Gastrocnemius medialis (tissue), 4 donors: Measurements from ENCODE around the gene GRIN2A. TPM values are rescaled to one million over a fixed set of nuclear protein-coding genes. Genes with fewer than 3 reads are reported as not detected.

Experiments used
- ATAC-seq, 2 donors: fragments of 150-250 bp; one replicate each; pipeline ENCODE4 v1.9.1; 2016
- DNase-seq, 2 donors: peaks; one replicate each; pipeline ENCODE4 v3.0.0-alpha.2; 2019
- H3K27ac ChIP-seq, 4 donors: fragments of 200-600 bp; sonication (generic); 1 replicate in 1 of 4; 2 replicates in 3 of 4; pipeline ENCODE4 v1.5.1; 2016 to 2018; ENCODE audit warnings: mild to moderate bottlenecking in 2 of 4, moderate library complexity in 1 of 4
- H3K27me3 ChIP-seq, 3 donors: fragments of 200-600 bp; sonication (generic) in 2 of 3; 1 replicate in 1 of 3; 2 replicates in 2 of 3; pipeline versions ENCODE4 v1.5.1 to v1.6.0; 2016 to 2019; ENCODE audit warnings: mild to moderate bottlenecking in 1 of 3, moderate library complexity in 1 of 3
- H3K36me3 ChIP-seq, 2 donors: fragments of 200-600 bp; sonication (generic) in 1 of 2; one replicate each; pipeline ENCODE4 v1.5.1; 2017 to 2018
- H3K4me1 ChIP-seq, 2 donors: fragments of 200-600 bp; sonication (generic) in 1 of 2; one replicate each; pipeline ENCODE4 v1.5.1; 2016 to 2017; ENCODE audit warnings: mild to moderate bottlenecking in 2 of 2
- H3K4me3 ChIP-seq, 4 donors: fragments of 200-600 bp; sonication (generic) in 3 of 4; 1 replicate in 1 of 4; 2 replicates in 3 of 4; pipeline ENCODE4 v1.5.1; 2016 to 2019; ENCODE audit warnings: mild to moderate bottlenecking in 2 of 4
- H3K9me3 ChIP-seq, 3 donors: fragments of 200-600 bp; sonication (generic) in 2 of 3; 1 replicate in 1 of 3; 2 replicates in 2 of 3; pipeline ENCODE4 v1.5.1; 2016 to 2019
- CTCF ChIP-seq, 5 experiments: fragments of 450-650 bp in 3 of 5; fragments of 200-600 bp in 2 of 5; sonication (generic) in 2 of 5; IDR thresholded peaks in 4 of 5; conservative IDR thresholded peaks in 1 of 5; 1 replicate in 4 of 5; 2 replicates in 1 of 5; pipeline ENCODE4 v1.5.1; 2016 to 2019; ENCODE audit warnings: antibody characterized with exemption in 5 of 5, mild to moderate bottlenecking in 3 of 5, moderate library complexity in 3 of 5
- POLR2A ChIP-seq, 2 donors: fragments of 450-650 bp; IDR thresholded peaks; one replicate each; pipeline ENCODE4 v1.6.1; 2017; ENCODE audit warnings: antibody characterized with exemption in 2 of 2, mild to moderate bottlenecking in 2 of 2, moderate library complexity in 2 of 2
- in situ Hi-C, 4 donors: fragments of 200-750 bp; cut with MboI; loops; one replicate each; pipeline versions ENCODE4 v1.15.0 to v1.8.0; 2017; ENCODE audit warnings: low sequenced_read_pairs in 4 of 4
- intact Hi-C: fragments of 100-400 bp; cut with DNase I; formaldehyde crosslinking; loops from one replicate; pipeline ENCODE4 v1.15.1; 2023; ENCODE audit warnings: low total_unique reads
- total RNA-seq, 4 donors: library from RNA; depleted of rRNA; stranded (reverse); fragments of >200 nt; gene quantifications; one replicate each; pipeline versions ENCODE4 v1.1.0 to v1.2.3, GENCODE V29; 2016

Gene GRIN2A
- total RNA-seq, 4 donors from 2014 or later, result 0.13 to 0.87 TPM; not detected in 2

- no peaks in the 10 kb centered on the region for H3K36me3 ChIP-seq
- ATAC-seq, result no peak
- no peak overlapping the region for H3K4me3 ChIP-seq
- no peak for DNase-seq
- no peak for TF ChIP-seq POLR2A (IDR thresholded peaks at IDR 0.05)
- TF ChIP-seq CTCF (IDR thresholded peaks at IDR 0.05 in 4 of 5, conservative IDR thresholded peaks at IDR 0.05 in 1 of 5), result no peak
- H3K9me3 ChIP-seq, result no peaks in the 10 kb centered on the region
- H3K27ac ChIP-seq, result no peak overlapping the region
- no peaks in the 10 kb centered on the region for H3K27me3 ChIP-seq
- no peaks in the 10 kb centered on the region for H3K4me1 ChIP-seq
- intact Hi-C loops, result no loop called here
- in situ Hi-C loops, result no loop called here
Observed at GRCh38 chr16:9757687-9758086, 424.5 kb downstream of the GRIN2A start.

DNA sequence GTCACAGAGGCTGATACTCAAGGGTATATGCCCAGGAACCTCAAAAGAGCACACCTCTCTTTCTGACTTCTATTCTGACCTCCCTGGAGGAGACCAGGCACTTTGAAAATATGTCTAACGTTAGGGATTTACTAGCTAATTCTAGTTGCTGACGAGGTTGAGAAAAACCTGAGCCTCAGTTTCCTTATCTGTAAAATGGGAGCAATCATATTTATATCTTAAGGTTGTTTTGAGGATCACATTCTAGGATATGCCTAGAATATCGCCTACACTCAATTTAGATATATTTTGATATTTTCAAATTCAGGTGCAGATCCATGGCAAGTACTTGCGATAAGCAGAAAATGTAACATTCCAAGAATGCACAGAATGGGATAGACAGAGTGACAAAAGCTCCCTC lies 425.8 kb downstream of the GRIN2A start:
- Histone ChIP-seq H3K4me3 (no peak overlapping the region), H3K27ac (no peak overlapping the region), H3K27me3 (no peaks in the 10 kb centered on the region), H3K36me3 (no peaks in the 10 kb centered on the region), H3K4me1 (no peaks in the 10 kb centered on the region), H3K9me3 (no peaks in the 10 kb centered on the region)
- intact Hi-C loops (no loop called here), in situ Hi-C loops (no loop called here)
- DNase-seq (no peak), ATAC-seq (no peak)
- TF ChIP-seq CTCF (IDR thresholded peaks at IDR 0.05 in 4 of 5, conservative IDR thresholded peaks at IDR 0.05 in 1 of 5) (no peak), POLR2A (IDR thresholded peaks at IDR 0.05) (no peak)

DNA sequence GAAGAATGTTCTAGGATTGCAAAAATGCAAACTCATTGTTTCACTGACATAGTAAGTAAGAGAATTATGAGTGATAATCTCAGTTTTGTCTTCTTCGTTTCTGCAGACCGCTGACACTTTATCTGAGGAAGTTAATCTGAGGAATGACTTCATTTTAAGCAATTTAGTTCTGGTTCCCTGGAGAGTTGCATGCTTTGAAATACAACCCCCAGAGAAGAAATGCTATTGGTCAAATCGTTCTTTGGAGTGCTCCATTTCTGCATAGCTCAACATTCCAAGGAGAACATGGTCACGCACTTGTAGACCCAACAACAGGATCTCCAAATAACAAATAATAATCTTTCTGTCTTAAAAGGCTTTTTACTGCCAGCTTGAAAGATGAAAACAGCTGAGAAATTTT lies 427.1 kb downstream of the GRIN2A start:
- H3K4me1 ChIP-seq, result no peaks in the 10 kb centered on the region
- TF ChIP-seq CTCF (IDR thresholded peaks at IDR 0.05 in 4 of 5, conservative IDR thresholded peaks at IDR 0.05 in 1 of 5) (no peak), POLR2A (IDR thresholded peaks at IDR 0.05) (no peak)
- H3K9me3 ChIP-seq, result no peaks in the 10 kb centered on the region
- intact Hi-C loops (no loop called here), in situ Hi-C loops (no loop called here)
- ATAC-seq (no peak), DNase-seq (no peak)
- H3K27me3 ChIP-seq, result no peaks in the 10 kb centered on the region
- no peak overlapping the region for H3K27ac ChIP-seq
- no peaks in the 10 kb centered on the region for H3K36me3 ChIP-seq
- H3K4me3 ChIP-seq, result no peak overlapping the region

DNA sequence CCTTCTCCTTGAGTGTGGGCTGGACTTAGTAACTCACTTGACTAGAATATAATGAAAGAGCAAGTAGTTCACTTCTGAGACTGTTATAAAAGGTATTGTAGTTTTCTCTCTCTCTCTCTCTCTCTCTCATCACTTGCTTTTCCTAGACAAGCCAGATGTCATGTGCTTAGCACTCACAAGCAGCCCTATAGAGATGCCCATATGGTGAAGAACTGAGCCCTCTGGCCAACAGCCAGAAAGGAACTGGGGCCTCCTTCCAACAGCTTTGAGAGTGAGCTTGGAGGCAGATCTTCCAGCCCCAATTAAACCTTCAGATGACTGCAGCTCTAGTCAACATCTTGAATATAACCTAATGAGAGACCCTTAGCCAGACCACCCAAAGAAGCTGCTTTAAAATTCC lies 440.5 kb downstream of the GRIN2A start:
- DNase-seq, result no peak

GRCh38 chr16:9739301-9739700 lies 442.9 kb downstream of the GRIN2A start:
- intact Hi-C loops, result no loop called here

More for the DNA sequence above, 440.5 kb downstream of the GRIN2A start:
- in situ Hi-C loops, result no loop called here
- Histone ChIP-seq H3K27ac (no peak overlapping the region), H3K4me3 (no peak overlapping the region), H3K27me3 (no peaks in the 10 kb centered on the region), H3K4me1 (no peaks in the 10 kb centered on the region), H3K9me3 (no peaks in the 10 kb centered on the region), H3K36me3 (no peaks in the 10 kb centered on the region)
- no peak for TF ChIP-seq POLR2A (IDR thresholded peaks at IDR 0.05)
- intact Hi-C loops, result no loop called here
- no peak for ATAC-seq

More at GRCh38 chr16:9739301-9739700, 442.9 kb downstream of the GRIN2A start:
- no peak for ATAC-seq
- no peaks in the 10 kb centered on the region for H3K27me3 ChIP-seq
- TF ChIP-seq CTCF (IDR thresholded peaks at IDR 0.05 in 4 of 5, conservative IDR thresholded peaks at IDR 0.05 in 1 of 5), result no peak
- no peaks in the 10 kb centered on the region for H3K9me3 ChIP-seq
- H3K4me3 ChIP-seq, result no peak overlapping the region
- no peaks in the 10 kb centered on the region for H3K36me3 ChIP-seq
- in situ Hi-C loops, result no loop called here
- DNase-seq, result no peak
- no peak overlapping the region for H3K27ac ChIP-seq
- H3K4me1 ChIP-seq, result no peaks in the 10 kb centered on the region
